ENCODE measurements around the gene ZNF580. TPM values are rescaled to one million over a fixed set of nuclear protein-coding genes. Genes with fewer than 3 reads are reported as not detected.

ZNF580 gene
- total and polyA plus RNA-seq, 9 of the 15 experiments (the other 6 are each of a cell fraction or from before 2014, with no cell fraction given) = 2.3 to 47.4 (median 6.0) TPM

- TF ChIP-seq GTF3C2 (IDR thresholded peaks at IDR 0.05; ENCODE audit: borderline replicate concordance, extremely low read depth, insufficient read length) (no peak), GABPB2 (CRISPR knock-in tag; conservative IDR thresholded peaks at IDR 0.05) (no peak), PHF20 (IDR thresholded peaks at IDR 0.05; ENCODE audit: partially characterized antibody) (no peak), ZNF444 (CRISPR knock-in tag; IDR thresholded peaks at IDR 0.05) (no peak), RB1 (IDR thresholded peaks at IDR 0.05; ENCODE audit: low read depth) (peak; percentile 44; the same call in 1 of the 2 replicates), POLR2G (IDR thresholded peaks at IDR 0.05; ENCODE audit: low read depth, low read length) (peak; percentile 78), CHD2 (IDR thresholded peaks at IDR 0.05; ENCODE audit: low read depth, low read length) (no peak; the same call in 1 of the 2 replicates), NCOR1 (IDR thresholded peaks at IDR 0.05) (no peak), XRCC5 (IDR thresholded peaks at IDR 0.05; ENCODE audit: low read depth, low read length) (peak; percentile 83; the same call in 1 of the 2 replicates), ZBTB33 (CRISPR knock-in tag; IDR thresholded peaks at IDR 0.05) (peak; percentile 21; the same call in 1 of the 2 replicates), JUN (IDR thresholded peaks at IDR 0.05; ENCODE audit: borderline replicate concordance, low read depth, low read length) (no peak), JUN (CRISPR knock-in tag; IDR thresholded peaks at IDR 0.05; ENCODE audit: borderline replicate concordance) (no peak), ATF1 (CRISPR knock-in tag; IDR thresholded peaks at IDR 0.05) (no peak), ATF1 (tag; IDR thresholded peaks at IDR 0.05) (peak; percentile 37; the same call in 1 of the 2 replicates), NEUROD1 (IDR thresholded peaks at IDR 0.05; ENCODE audit: borderline replicate concordance, low read depth, low read length, partially characterized antibody) (no peak), SMAD1 (IDR thresholded peaks at IDR 0.05; ENCODE audit: low read depth, low read length, partially characterized antibody) (no peak), HCFC1 (IDR thresholded peaks at IDR 0.05; ENCODE audit: low read depth, low read length) (no peak), COPS2 (conservative IDR thresholded peaks at IDR 0.05) (no peak), NFIX (CRISPR knock-in tag; IDR thresholded peaks at IDR 0.05; ENCODE audit: low read depth) (no peak), LARP7 (IDR thresholded peaks at IDR 0.05) (no peak), ZNF668 (CRISPR knock-in tag; IDR thresholded peaks at IDR 0.05) (no peak), GATAD2A (IDR thresholded peaks at IDR 0.05) (0 out of 2 replicates have a peak, but pooled peaks have one; percentile 47), CSDE1 (IDR thresholded peaks at IDR 0.05) (no peak), STAG1 (CRISPR knock-in tag; IDR thresholded peaks at IDR 0.05; ENCODE audit: borderline replicate concordance) (no peak; the same call in 1 of the 2 replicates), IRF1 (CRISPR knock-in tag; IDR thresholded peaks at IDR 0.05; ENCODE audit: borderline replicate concordance) (no peak), BCOR (IDR thresholded peaks at IDR 0.05) (peak; percentile 39; the same call in 1 of the 2 replicates)
Measured at GRCh38 chr19:55605637-55606470, 34.9 kb upstream of the ZNF580 start, which contains the start of gene ZNF865 (continued).
